ENCODE data around the gene HNRNPA2B1.

HNRNPA2B1 gene

GRCh38 chr7:26227987-26228386, 27.4 kb upstream of the HNRNPA2B1 start:
- no peak for TF ChIP-seq CTCF (conservative IDR thresholded peaks at IDR 0.05; ENCODE audit: control insufficient read depth, insufficient read depth, low read depth, low read length)
- no peak for DNase-seq (ENCODE audit: low read depth)
- no peak overlapping the region for H3K4me3 ChIP-seq (ENCODE audit: control insufficient read depth, low read depth, low read length)

GRCh38 chr7:26224359-26224758, 23.8 kb upstream of the HNRNPA2B1 start:
- no peak for DNase-seq (ENCODE audit: low read depth)
- no peak for TF ChIP-seq CTCF (conservative IDR thresholded peaks at IDR 0.05; ENCODE audit: control insufficient read depth, insufficient read depth, low read depth, low read length)

GRCh38 chr7:26216049-26216448, 15.5 kb upstream of the HNRNPA2B1 start:
- no peak for TF ChIP-seq CTCF (conservative IDR thresholded peaks at IDR 0.05; ENCODE audit: control insufficient read depth, insufficient read depth, low read depth, low read length)
- no peak overlapping the region for H3K4me3 ChIP-seq (ENCODE audit: control insufficient read depth, low read depth, low read length)
- no peak for DNase-seq (ENCODE audit: low read depth)

More at GRCh38 chr7:26224359-26224758, 23.8 kb upstream of the HNRNPA2B1 start:
- H3K4me3 ChIP-seq (ENCODE audit: control insufficient read depth, low read depth, low read length): no peak overlapping the region

GRCh38 chr7:26213807-26214515, 13.4 kb upstream of the HNRNPA2B1 start:
- no peak overlapping the region for H3K4me3 ChIP-seq (ENCODE audit: control insufficient read depth, low read depth, low read length)
- no peak for DNase-seq (ENCODE audit: low read depth)
- no peak for TF ChIP-seq CTCF (conservative IDR thresholded peaks at IDR 0.05; ENCODE audit: control insufficient read depth, insufficient read depth, low read depth, low read length)

- no peak for DNase-seq (ENCODE audit: low read depth)
- no peak overlapping the region for H3K4me3 ChIP-seq (ENCODE audit: control insufficient read depth, low read depth, low read length)
- TF ChIP-seq CTCF (conservative IDR thresholded peaks at IDR 0.05; ENCODE audit: control insufficient read depth, insufficient read depth, low read depth, low read length): no peak
These were observed 12.6 kb upstream of the HNRNPA2B1 start for GRCh38 chr7:26212921-26213718.

- no peak overlapping the region for H3K4me3 ChIP-seq (ENCODE audit: control insufficient read depth, low read depth, low read length)
- DNase-seq (ENCODE audit: low read depth): no peak
- no peak for TF ChIP-seq CTCF (conservative IDR thresholded peaks at IDR 0.05; ENCODE audit: control insufficient read depth, insufficient read depth, low read depth, low read length)
These were observed 7.5 kb upstream of the HNRNPA2B1 start for GRCh38 chr7:26208040-26208439.
